ENCODE results near the gene CTCFL. TPM values are rescaled to one million over a fixed set of nuclear protein-coding genes. Genes with fewer than 3 reads are reported as not detected.

CTCFL gene
- total and polyA plus RNA-seq, 2 experiments from 2014 or later = not detected

- no peaks in the 10 kb centered on the region for H3K9me2 ChIP-seq (ENCODE audit: insufficient read depth)
- no peaks in the 10 kb centered on the region for H3K79me2 ChIP-seq (ENCODE audit: insufficient read depth)
- no peaks in the 10 kb centered on the region for H3K9me3 ChIP-seq (ENCODE audit: low read depth)
- no peak overlapping the region for H3K4me2 ChIP-seq (ENCODE audit: unreplicated experiment)
- no peaks in the 10 kb centered on the region for H3F3A ChIP-seq (ENCODE audit: insufficient read depth)
- H3K27ac ChIP-seq = no peak overlapping the region
- no peak overlapping the region for H2AFZ ChIP-seq
- no peaks in the 10 kb centered on the region for H4K20me1 ChIP-seq (ENCODE audit: insufficient read depth)
- in situ Hi-C loops (cut with MboI) = no loop called here
- no peak overlapping the region for H3K9ac ChIP-seq
- DNase-seq = peak; percentile 29
- H3K4me3 ChIP-seq = no peak overlapping the region
- TF ChIP-seq EZH2 (IDR thresholded peaks at IDR 0.05; ENCODE audit: insufficient read depth, poor library complexity, severe bottlenecking) (no peak), EZH2phosphoT487 (IDR thresholded peaks at IDR 0.05; ENCODE audit: insufficient read depth, low read depth) (no peak)
- WGBS, 2 experiments (ENCODE audit: low coverage in 1 of 2, low lambda C conversion rate in 2 of 2, missing lambda C conversion rate in 2 of 2) = 77 to 79% methylated on average over 13 of the region's 13 CpGs
- peaks cover 18% of the 10 kb centered on the region for H3K27me3 ChIP-seq (replicated peaks; ENCODE audit: insufficient read depth)
- no peaks in the 10 kb centered on the region for H3K4me1 ChIP-seq (ENCODE audit: insufficient read depth)
- no peaks in the 10 kb centered on the region for H3K36me3 ChIP-seq (ENCODE audit: low read depth)
These were observed 60.2 kb downstream of the CTCFL start for GRCh38 chr20:57464642-57465211.

GRCh38 chr20:57462781-57463180, 62.2 kb downstream of the CTCFL start:
- no peaks in the 10 kb centered on the region for H4K20me1 ChIP-seq (ENCODE audit: insufficient read depth)
- no peaks in the 10 kb centered on the region for H3K36me3 ChIP-seq (ENCODE audit: low read depth)
- H2AFZ ChIP-seq = no peak overlapping the region
- in situ Hi-C loops (cut with MboI) = no loop called here
- peaks cover 17% of the 10 kb centered on the region for H3K27me3 ChIP-seq (replicated peaks; ENCODE audit: insufficient read depth)
- WGBS, 2 experiments (ENCODE audit: low coverage in 1 of 2, low lambda C conversion rate in 2 of 2, missing lambda C conversion rate in 2 of 2) = 89% methylated on average over 8 of the region's 8 CpGs
- DNase-seq = no peak
- H3K4me1 ChIP-seq (ENCODE audit: insufficient read depth) = no peaks in the 10 kb centered on the region
- no peak for TF ChIP-seq EZH2 (IDR thresholded peaks at IDR 0.05; ENCODE audit: insufficient read depth, poor library complexity, severe bottlenecking)
- TF ChIP-seq EZH2phosphoT487 (IDR thresholded peaks at IDR 0.05; ENCODE audit: insufficient read depth, low read depth) = no peak
- H3K4me2 ChIP-seq (ENCODE audit: unreplicated experiment) = no peak overlapping the region
- no peak overlapping the region for H3K4me3 ChIP-seq
- no peak overlapping the region for H3K27ac ChIP-seq
- no peaks in the 10 kb centered on the region for H3K9me3 ChIP-seq (ENCODE audit: low read depth)
- no peaks in the 10 kb centered on the region for H3K9me2 ChIP-seq (ENCODE audit: insufficient read depth)
- no peak overlapping the region for H3K9ac ChIP-seq
- H3F3A ChIP-seq (ENCODE audit: insufficient read depth) = no peaks in the 10 kb centered on the region
- H3K79me2 ChIP-seq (ENCODE audit: insufficient read depth) = no peaks in the 10 kb centered on the region

GRCh38 chr20:57461726-57462125, 63.2 kb downstream of the CTCFL start:
- H3F3A ChIP-seq (ENCODE audit: insufficient read depth) = no peaks in the 10 kb centered on the region
- H3K79me2 ChIP-seq (ENCODE audit: insufficient read depth) = no peaks in the 10 kb centered on the region
- peaks cover 15% of the 10 kb centered on the region for H3K27me3 ChIP-seq (replicated peaks; ENCODE audit: insufficient read depth)
- no peak overlapping the region for H3K4me2 ChIP-seq (ENCODE audit: unreplicated experiment)
- WGBS, 2 experiments (ENCODE audit: low coverage in 1 of 2, low lambda C conversion rate in 2 of 2, missing lambda C conversion rate in 2 of 2) = 59 to 61% methylated on average over 7 of the region's 7 CpGs
- no peak overlapping the region for H3K4me3 ChIP-seq
- no peaks in the 10 kb centered on the region for H3K9me3 ChIP-seq (ENCODE audit: low read depth)
- no peak overlapping the region for H3K27ac ChIP-seq
- H3K36me3 ChIP-seq (ENCODE audit: low read depth) = no peaks in the 10 kb centered on the region
- no peak for DNase-seq
- TF ChIP-seq EZH2 (IDR thresholded peaks at IDR 0.05; ENCODE audit: insufficient read depth, poor library complexity, severe bottlenecking) = no peak
- TF ChIP-seq EZH2phosphoT487 (IDR thresholded peaks at IDR 0.05; ENCODE audit: insufficient read depth, low read depth) = no peak
- H3K4me1 ChIP-seq (ENCODE audit: insufficient read depth) = no peaks in the 10 kb centered on the region
- H2AFZ ChIP-seq = no peak overlapping the region
- no peak overlapping the region for H3K9ac ChIP-seq
- in situ Hi-C loops (cut with MboI) = no loop called here
- H3K9me2 ChIP-seq (ENCODE audit: insufficient read depth) = no peaks in the 10 kb centered on the region
- H4K20me1 ChIP-seq (ENCODE audit: insufficient read depth) = no peaks in the 10 kb centered on the region

GRCh38 chr20:57460781-57461465, 64.0 kb downstream of the CTCFL start:
- Histone ChIP-seq H3K9me3 (ENCODE audit: low read depth) (no peaks in the 10 kb centered on the region), H3K9me2 (ENCODE audit: insufficient read depth) (no peaks in the 10 kb centered on the region), H3K4me2 (ENCODE audit: unreplicated experiment) (no peak overlapping the region), H3K79me2 (ENCODE audit: insufficient read depth) (no peaks in the 10 kb centered on the region), H4K20me1 (ENCODE audit: insufficient read depth) (no peaks in the 10 kb centered on the region), H2AFZ (no peak overlapping the region), H3K27ac (no peak overlapping the region), H3K36me3 (ENCODE audit: low read depth) (no peaks in the 10 kb centered on the region), H3K4me1 (ENCODE audit: insufficient read depth) (no peaks in the 10 kb centered on the region), H3F3A (ENCODE audit: insufficient read depth) (no peaks in the 10 kb centered on the region), H3K4me3 (no peak overlapping the region), H3K9ac (no peak overlapping the region), H3K27me3 (replicated peaks; ENCODE audit: insufficient read depth) (peaks cover 15% of the 10 kb centered on the region)
- no peak for TF ChIP-seq EZH2 (IDR thresholded peaks at IDR 0.05; ENCODE audit: insufficient read depth, poor library complexity, severe bottlenecking)
- TF ChIP-seq EZH2phosphoT487 (IDR thresholded peaks at IDR 0.05; ENCODE audit: insufficient read depth, low read depth) = no peak
- WGBS, 2 experiments (ENCODE audit: low coverage in 1 of 2, low lambda C conversion rate in 2 of 2, missing lambda C conversion rate in 2 of 2) = 76 to 86% methylated on average over 15 of the region's 15 CpGs
- in situ Hi-C loops (cut with MboI) = no loop called here
- DNase-seq = no peak

Data from GM23248 (cell line).